Urinary bladder (tissue), 4 donors: Measurements from ENCODE around the gene SGCA. TPM values are rescaled to one million over a fixed set of nuclear protein-coding genes. Genes with fewer than 3 reads are reported as not detected.

Experiments used
- DNase-seq: peaks from one replicate; pipeline ENCODE4 v3.0.0-alpha.2; 2015; ENCODE audit errors: extremely low spot score
- H3K27ac ChIP-seq: one replicate; pipeline ENCODE4 v1.5.1; 2013; ENCODE audit warnings: low read depth, mild to moderate bottlenecking, moderate library complexity
- H3K36me3 ChIP-seq: one replicate; pipeline ENCODE4 v1.6.1; 2013; ENCODE audit warnings: mild to moderate bottlenecking, moderate library complexity; ENCODE audit not compliant: insufficient read depth
- H3K4me1 ChIP-seq: one replicate; pipeline ENCODE4 v1.6.1; 2013; ENCODE audit warnings: mild to moderate bottlenecking, moderate library complexity; ENCODE audit not compliant: insufficient read depth
- H3K4me3 ChIP-seq: one replicate; pipeline ENCODE4 v1.5.1; 2013; ENCODE audit warnings: low read depth, low read length
- WGBS: extraction: QIAGEN DNeasy Blood & Tissue Kit; methylation state at CpG from one replicate; pipeline ENCODE4 v1.1.7; 2013; 5-methylcytosine and 5-hydroxymethylcytosine counted together
- polyA plus RNA-seq: library from polyadenylated mRNA; stranded (reverse); fragments of 200-250 nt; gene quantifications from one replicate; pipeline ENCODE4 v1.2.3, GENCODE V29; 2013
- total RNA-seq: library from RNA; depleted of rRNA; stranded (reverse); fragments of >200 nt; gene quantifications from one replicate; pipeline ENCODE4 v1.2.3, GENCODE V29; 2014
- donor health status: healthy with polysubstance abuse.
- donor health status: healthy.

Gene SGCA
- total and polyA plus RNA-seq, 2 donors, result 15.4 to 89.1 TPM

GRCh38 chr17:50181591-50182560 is 16.1 kb downstream of the SGCA start:
- no peaks in the 10 kb centered on the region for H3K4me1 ChIP-seq
- WGBS, result 63% methylated on average over 12 of the region's 12 CpGs
- no peaks in the 10 kb centered on the region for H3K36me3 ChIP-seq
- H3K27ac ChIP-seq, result no peak overlapping the region
- DNase-seq, result no peak
- no peak overlapping the region for H3K4me3 ChIP-seq

GRCh38 chr17:50182783-50183420 is 17.1 kb downstream of the SGCA start:
- no peak for DNase-seq
- Histone ChIP-seq H3K4me1 (no peaks in the 10 kb centered on the region), H3K27ac (peak overlapping the region; percentile 57), H3K36me3 (no peaks in the 10 kb centered on the region), H3K4me3 (no peak overlapping the region)
- 56% methylated on average over 18 of the region's 18 CpGs for WGBS

GRCh38 chr17:50183421-50183994 is 17.7 kb downstream of the SGCA start:
- no peak overlapping the region for H3K4me3 ChIP-seq
- peak overlapping the region; percentile 57 for H3K27ac ChIP-seq
- H3K4me1 ChIP-seq, result no peaks in the 10 kb centered on the region
- 34% methylated on average over 12 of the region's 12 CpGs for WGBS
- H3K36me3 ChIP-seq, result no peaks in the 10 kb centered on the region
- DNase-seq, result no peak

- peak overlapping the region; percentile 75 for H3K27ac ChIP-seq
- no peak for DNase-seq
- 30% methylated on average over 8 of the region's 8 CpGs for WGBS
- H3K4me3 ChIP-seq, result no peak overlapping the region
- no peaks in the 10 kb centered on the region for H3K36me3 ChIP-seq
- H3K4me1 ChIP-seq, result no peaks in the 10 kb centered on the region
These were observed 18.3 kb downstream of the SGCA start for GRCh38 chr17:50184064-50184463.

- WGBS, result 37% methylated on average over 19 of the region's 19 CpGs
- H3K4me1 ChIP-seq, result no peaks in the 10 kb centered on the region
- DNase-seq, result no peak
- no peaks in the 10 kb centered on the region for H3K36me3 ChIP-seq
- H3K27ac ChIP-seq, result peak overlapping the region; percentile 86
- H3K4me3 ChIP-seq, result no peak overlapping the region
These were observed 19.0 kb downstream of the SGCA start for GRCh38 chr17:50184611-50185398.

GRCh38 chr17:50185631-50186471 is 20.0 kb downstream of the SGCA start:
- H3K4me1 ChIP-seq, result no peaks in the 10 kb centered on the region
- no peaks in the 10 kb centered on the region for H3K36me3 ChIP-seq
- H3K27ac ChIP-seq, result peak overlapping the region; percentile 90
- no peak for DNase-seq
- 56% methylated on average over 31 of the region's 31 CpGs for WGBS
- H3K4me3 ChIP-seq, result no peak overlapping the region

GRCh38 chr17:50186661-50187393 is 21.0 kb downstream of the SGCA start:
- Histone ChIP-seq H3K36me3 (no peaks in the 10 kb centered on the region), H3K27ac (peak overlapping the region; percentile 88), H3K4me3 (no peak overlapping the region), H3K4me1 (no peaks in the 10 kb centered on the region)
- no peak for DNase-seq
- WGBS, result 47% methylated on average over 24 of the region's 24 CpGs

GRCh38 chr17:50187394-50187725 is 21.6 kb downstream of the SGCA start:
- WGBS, result 38% methylated on average over 4 of the region's 4 CpGs
- Histone ChIP-seq H3K4me1 (no peaks in the 10 kb centered on the region), H3K4me3 (no peak overlapping the region), H3K27ac (peak overlapping the region; percentile 76), H3K36me3 (no peaks in the 10 kb centered on the region)
- no peak for DNase-seq

GRCh38 chr17:50187751-50188530 is 22.1 kb downstream of the SGCA start:
- WGBS, result 51% methylated on average over 17 of the region's 17 CpGs
- Histone ChIP-seq H3K4me3 (no peak overlapping the region), H3K4me1 (no peaks in the 10 kb centered on the region), H3K27ac (peak overlapping the region; percentile 76), H3K36me3 (no peaks in the 10 kb centered on the region)
- no peak for DNase-seq

- 46% methylated on average over 13 of the region's 13 CpGs for WGBS
- DNase-seq, result no peak
- Histone ChIP-seq H3K4me1 (no peaks in the 10 kb centered on the region), H3K27ac (peak overlapping the region; percentile 28), H3K4me3 (no peak overlapping the region), H3K36me3 (no peaks in the 10 kb centered on the region)
These were observed 22.7 kb downstream of the SGCA start for GRCh38 chr17:50188531-50188920.

- 51% methylated on average over 11 of the region's 11 CpGs for WGBS
- no peak for DNase-seq
- Histone ChIP-seq H3K27ac (peak overlapping the region; percentile 81), H3K4me1 (no peaks in the 10 kb centered on the region), H3K4me3 (no peak overlapping the region), H3K36me3 (no peaks in the 10 kb centered on the region)
These were observed 23.2 kb downstream of the SGCA start for GRCh38 chr17:50188921-50189549.
